ENCODE results near the gene TSPAN33.

GRCh38 chr7:129176916-129177710 lies 32.6 kb downstream of the TSPAN33 start:
- TF ChIP-seq CTCF (optimal IDR thresholded peaks at IDR 0.05 in 1 of 3, IDR thresholded peaks at IDR 0.05 in 1 of 3, conservative IDR thresholded peaks at IDR 0.05 in 1 of 3; ENCODE audit: extremely low read depth in 1 of 3, insufficient read depth in 2 of 3, low read length in 3 of 3) = no peak
- TF ChIP-seq EZH2 (IDR thresholded peaks at IDR 0.05; ENCODE audit: low read length) = no peak

Data from keratinocyte (primary cell).